Measurements from ENCODE around the gene PACSIN2. TPM values are rescaled to one million over a fixed set of nuclear protein-coding genes. Genes with fewer than 3 reads are reported as not detected.
"Not testable (repeated sequence)": the region's sequence is repeated elsewhere in the genome, so short reads cannot be mapped to it uniquely, and the experiment has no call there.

The PACSIN2 gene
- polyA plus RNA-seq, 2 of the 4 experiments (the other 2 are of a cell fraction): 60.3 to 94.0 TPM

DNA sequence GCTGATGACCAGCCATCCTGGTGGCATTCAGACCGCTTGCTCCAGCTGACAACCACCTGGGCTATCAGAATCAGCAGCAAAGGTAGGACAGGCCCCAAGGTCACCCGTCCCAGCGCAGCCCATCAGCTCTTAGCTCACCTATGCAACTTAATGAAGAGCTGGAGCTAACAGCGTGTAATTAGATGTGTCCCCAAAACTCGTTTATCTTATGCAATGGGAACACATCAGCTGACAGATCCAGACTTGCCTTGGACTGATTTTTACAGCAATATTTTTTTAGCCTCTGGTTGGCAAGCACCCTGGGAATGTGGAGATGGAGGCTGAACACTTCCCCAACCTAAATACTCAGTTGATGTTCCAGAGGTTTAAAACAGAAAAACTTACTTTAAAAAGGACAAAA lies 76.0 kb downstream of the PACSIN2 start:
- TF ChIP-seq FOSB (CRISPR knock-in tag; IDR thresholded peaks at IDR 0.05) (no peak), RNF2 (IDR thresholded peaks at IDR 0.05; ENCODE audit: borderline replicate concordance, low read depth) (no peak), CHD2 (IDR thresholded peaks at IDR 0.05; ENCODE audit: low read length, partially characterized antibody) (no peak)
- POLR2A ChIA-PET: interaction anchor here (1.2 kb wide), 1 partner anchor 17 kb away, joined by 3 read pairs; no protein-coding TSS in a partner anchor
- DNase-seq (ENCODE audit: low read depth in 1 of 2, low spot score in 1 of 2): no peak
- CTCF ChIA-PET: interaction anchor here (0.9 to 2.1 kb wide), 6 partner anchors 9 to 95 kb away, joined by 3 to 6 read pairs (median 4); no protein-coding TSS in a partner anchor
- Histone ChIP-seq H3K9me3 (no peaks in the 10 kb centered on the region), H3K27ac (peak overlapping the region; percentile 84 to 92), H3K4me2 (peak overlapping the region; percentile 83), H3K4me1 (peaks cover 75% of the 10 kb centered on the region), H3K4me3 (no peak overlapping the region)
- no peak for ATAC-seq
- WGBS (ENCODE audit: missing lambda C conversion rate): 86% methylated on average over 4 of the region's 5 CpGs
- no peak for FAIRE-seq

DNA sequence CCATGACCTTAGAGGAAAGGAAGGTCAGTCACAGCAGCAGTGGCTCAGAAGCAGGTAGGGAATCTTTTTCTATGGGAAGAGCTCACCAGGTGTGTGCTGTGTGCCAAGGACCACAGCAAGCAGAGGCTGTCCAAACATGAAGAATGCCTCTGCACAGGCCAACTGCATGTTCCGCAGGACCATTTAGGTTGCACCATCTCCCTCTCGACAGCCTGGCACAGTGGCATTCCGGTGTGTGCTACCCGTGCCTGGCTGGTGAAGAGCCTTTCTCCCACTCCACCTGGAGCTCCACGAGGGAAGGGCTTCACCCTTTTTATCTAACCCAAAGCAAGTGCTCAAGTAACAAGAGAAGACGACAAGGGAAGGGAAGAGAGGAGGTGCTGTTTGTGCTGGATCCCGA lies 76.5 kb downstream of the PACSIN2 start:
- ATAC-seq (no peak), FAIRE-seq (no peak), DNase-seq (ENCODE audit: low read depth in 1 of 2, low spot score in 1 of 2) (no peak)
- Histone ChIP-seq H3K4me2 (peak overlapping the region; percentile 83), H3K4me3 (no peak overlapping the region), H3K27ac (peak overlapping the region; percentile 84 to 92), H3K9me3 (no peaks in the 10 kb centered on the region), H3K4me1 (peaks cover 79% of the 10 kb centered on the region)
- TF ChIP-seq FOSL2 (IDR thresholded peaks at IDR 0.05) (no peak), FOSL2 (CRISPR knock-in tag; IDR thresholded peaks at IDR 0.05) (no peak), ZC3H11A (IDR thresholded peaks at IDR 0.05) (no peak), CHD2 (IDR thresholded peaks at IDR 0.05; ENCODE audit: low read length, partially characterized antibody) (no peak), NPAS2 (CRISPR knock-in tag; IDR thresholded peaks at IDR 0.05; ENCODE audit: borderline replicate concordance) (no peak), HOXA7 (CRISPR knock-in tag; IDR thresholded peaks at IDR 0.05) (no peak), HOXB13 (CRISPR knock-in tag; IDR thresholded peaks at IDR 0.05; ENCODE audit: low read depth) (no peak), CBX8 (IDR thresholded peaks at IDR 0.05) (no peak), HDAC2 (IDR thresholded peaks at IDR 0.05) (no peak)
- 77% methylated on average over 7 of the region's 7 CpGs for WGBS (ENCODE audit: missing lambda C conversion rate)
- POLR2A ChIA-PET: no interaction called here
- CTCF ChIA-PET: interaction anchor here (0.9 to 2.1 kb wide), 6 partner anchors 8 to 95 kb away, joined by 3 to 6 read pairs (median 4); no protein-coding TSS in a partner anchor

DNA sequence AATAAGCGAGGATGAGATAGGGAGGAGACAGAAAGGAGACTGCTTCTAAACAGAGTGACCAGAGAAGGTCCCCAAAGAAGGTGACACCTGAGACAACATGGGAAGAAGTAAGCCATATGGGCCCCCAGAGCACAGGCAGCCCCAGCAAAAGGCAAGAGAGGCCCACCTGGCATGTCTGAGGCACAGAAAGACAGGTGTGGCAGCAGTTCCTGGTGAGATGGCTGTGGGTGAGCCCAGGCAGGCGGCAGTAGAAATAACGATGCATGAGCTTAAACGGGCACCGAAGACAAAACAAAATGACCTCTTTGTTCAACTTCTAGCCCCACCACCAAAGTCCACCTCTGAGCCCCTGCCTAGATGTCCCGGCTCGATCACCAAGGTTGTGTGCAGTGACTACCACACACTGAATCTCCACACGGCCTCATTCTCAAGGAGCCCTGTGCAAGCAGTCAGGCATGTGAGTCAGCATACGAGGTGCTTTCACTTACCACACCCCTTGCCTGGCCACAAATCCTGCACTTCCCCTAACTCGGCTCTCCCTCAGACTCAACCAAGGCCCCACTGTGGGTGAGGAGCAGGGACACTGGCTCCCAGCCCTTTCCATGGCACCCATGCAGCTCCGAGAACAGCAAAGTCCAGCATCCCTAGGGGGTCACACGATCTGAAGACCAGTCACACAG lies 77.6 kb downstream of the PACSIN2 start:
- Histone ChIP-seq H3K27ac (peak overlapping the region; percentile 84 to 92), H3K4me3 (no peak overlapping the region), H3K9me3 (no peaks in the 10 kb centered on the region), H3K4me1 (peaks cover 86% of the 10 kb centered on the region), H3K4me2 (peak overlapping the region; percentile 83)
- no peak for FAIRE-seq
- ChIA-PET CTCF (interaction anchor here (1.2 kb wide), 1 partner anchor 153 kb away, joined by 3 read pairs; no protein-coding TSS in a partner anchor), POLR2A (no interaction called here)
- peak; percentile 57 to 71 for DNase-seq (ENCODE audit: low read depth in 1 of 2, low spot score in 1 of 2)
- peak; percentile 62 to 69 for ATAC-seq
- 33% methylated on average over 9 of the region's 12 CpGs for WGBS (ENCODE audit: missing lambda C conversion rate)
- TF ChIP-seq, protein P1, sequence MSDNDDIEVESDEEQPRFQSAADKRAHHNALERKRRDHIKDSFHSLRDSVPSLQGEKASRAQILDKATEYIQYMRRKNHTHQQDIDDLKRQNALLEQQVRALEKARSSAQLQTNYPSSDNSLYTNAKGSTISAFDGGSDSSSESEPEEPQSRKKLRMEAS (IDR thresholded peaks at IDR 0.05): peak; percentile 49
- TF ChIP-seq FOSL2 (IDR thresholded peaks at IDR 0.05) (no peak), FOSL2 (CRISPR knock-in tag; IDR thresholded peaks at IDR 0.05) (peak; percentile 36), MAFK (IDR thresholded peaks at IDR 0.05; ENCODE audit: partially characterized antibody) (peak; percentile 20), SREBF2 (IDR thresholded peaks at IDR 0.05) (no peak)

DNA sequence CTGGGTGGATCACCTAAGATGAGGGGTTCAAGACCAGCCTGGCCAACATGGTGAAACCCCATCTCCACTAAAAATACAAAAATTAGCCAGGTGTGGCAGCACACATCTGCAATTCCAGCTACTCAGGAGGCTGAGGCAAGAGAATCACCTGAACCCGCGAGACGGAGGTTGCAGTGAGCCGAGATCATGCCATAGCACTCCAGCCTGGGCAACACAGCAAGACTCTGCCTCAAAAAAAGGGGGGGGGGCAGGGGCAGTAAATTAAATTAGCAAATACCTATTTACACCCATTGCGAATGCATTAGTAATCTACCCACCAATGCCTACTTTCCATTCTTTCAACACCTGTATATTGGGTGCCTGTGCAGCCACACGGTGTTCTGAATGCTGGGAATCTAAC lies 78.3 kb downstream of the PACSIN2 start:
- FAIRE-seq; H3K4me3 ChIP-seq; DNase-seq (ENCODE audit: low read depth in 1 of 2, low spot score in 1 of 2); POLR2A ChIA-PET; H3K9me3 ChIP-seq; ATAC-seq: not testable (repeated sequence)
- peaks cover 90% of the 10 kb centered on the region for H3K4me1 ChIP-seq
- 97% methylated on average over 6 of the region's 6 CpGs for WGBS (ENCODE audit: missing lambda C conversion rate)
- H3K4me2 ChIP-seq: peak overlapping the region; percentile 83
- CTCF ChIA-PET: interaction anchor here (1.2 kb wide), 1 partner anchor 153 kb away, joined by 3 read pairs; no protein-coding TSS in a partner anchor
- peak overlapping the region; percentile 84 to 92 for H3K27ac ChIP-seq

DNA sequence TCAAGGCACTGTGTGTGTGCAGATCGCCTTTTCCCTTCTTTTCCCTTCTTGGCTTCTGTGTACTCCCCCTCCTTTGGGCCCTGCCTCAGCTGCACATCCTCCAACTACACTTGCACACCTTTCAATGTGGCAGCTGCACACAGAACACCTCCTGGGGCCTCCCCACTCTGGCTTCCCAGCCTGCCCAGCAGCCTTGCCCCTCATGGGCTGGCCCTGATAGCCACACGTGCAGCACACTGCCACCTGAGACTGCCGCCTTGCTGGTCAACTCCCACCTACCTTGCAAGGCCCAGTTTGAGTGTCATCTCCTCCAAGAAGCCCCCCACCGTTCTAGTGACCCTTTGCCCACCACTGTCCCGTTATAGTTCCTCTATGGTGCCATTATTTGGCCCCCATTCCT lies 80.6 kb downstream of the PACSIN2 start:
- CTCF ChIA-PET: interaction anchor here (1.3 kb wide), 1 partner anchor 12 kb away, joined by 3 read pairs; no protein-coding TSS in a partner anchor
- Histone ChIP-seq H3K4me1 (peaks cover 94% of the 10 kb centered on the region), H3K27ac (peak overlapping the region; percentile 79 to 86), H3K4me2 (peak overlapping the region; percentile 73), H3K9me3 (no peaks in the 10 kb centered on the region), H3K4me3 (no peak overlapping the region)
- POLR2A ChIA-PET: interaction anchor here (1.0 kb wide), 1 partner anchor 12 kb away, joined by 3 read pairs; no protein-coding TSS in a partner anchor
- 76% methylated on average over 5 of the region's 5 CpGs for WGBS (ENCODE audit: missing lambda C conversion rate)
- ATAC-seq: peak in 1 of 2 experiments; percentile 11; a peak in 3 of 6 replicates
- FAIRE-seq: no peak
- TF ChIP-seq JUNB (IDR thresholded peaks at IDR 0.05) (no peak), MAFK (IDR thresholded peaks at IDR 0.05; ENCODE audit: partially characterized antibody) (no peak), HOXB13 (CRISPR knock-in tag; IDR thresholded peaks at IDR 0.05; ENCODE audit: low read depth) (no peak), EHF (CRISPR knock-in tag; IDR thresholded peaks at IDR 0.05) (no peak), HOXA7 (CRISPR knock-in tag; IDR thresholded peaks at IDR 0.05) (no peak), FOXS1 (CRISPR knock-in tag; IDR thresholded peaks at IDR 0.05) (no peak), HOXB5 (CRISPR knock-in tag; IDR thresholded peaks at IDR 0.05) (no peak), CHD2 (IDR thresholded peaks at IDR 0.05; ENCODE audit: low read length, partially characterized antibody) (no peak), FOSL2 (IDR thresholded peaks at IDR 0.05) (no peak), FOSL2 (CRISPR knock-in tag; IDR thresholded peaks at IDR 0.05) (no peak), TFCP2L1 (CRISPR knock-in tag; IDR thresholded peaks at IDR 0.05) (no peak), NR3C1 (IDR thresholded peaks at IDR 0.05) (no peak)
- TF ChIP-seq, protein P2, sequence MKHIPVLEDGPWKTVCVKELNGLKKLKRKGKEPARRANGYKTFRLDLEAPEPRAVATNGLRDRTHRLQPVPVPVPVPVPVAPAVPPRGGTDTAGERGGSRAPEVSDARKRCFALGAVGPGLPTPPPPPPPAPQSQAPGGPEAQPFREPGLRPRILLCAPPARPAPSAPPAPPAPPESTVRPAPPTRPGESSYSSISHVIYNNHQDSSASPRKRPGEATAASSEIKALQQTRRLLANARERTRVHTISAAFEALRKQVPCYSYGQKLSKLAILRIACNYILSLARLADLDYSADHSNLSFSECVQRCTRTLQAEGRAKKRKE (CRISPR knock-in tag; IDR thresholded peaks at IDR 0.05; ENCODE audit: low read depth): no peak
- TF ChIP-seq, protein P3, sequence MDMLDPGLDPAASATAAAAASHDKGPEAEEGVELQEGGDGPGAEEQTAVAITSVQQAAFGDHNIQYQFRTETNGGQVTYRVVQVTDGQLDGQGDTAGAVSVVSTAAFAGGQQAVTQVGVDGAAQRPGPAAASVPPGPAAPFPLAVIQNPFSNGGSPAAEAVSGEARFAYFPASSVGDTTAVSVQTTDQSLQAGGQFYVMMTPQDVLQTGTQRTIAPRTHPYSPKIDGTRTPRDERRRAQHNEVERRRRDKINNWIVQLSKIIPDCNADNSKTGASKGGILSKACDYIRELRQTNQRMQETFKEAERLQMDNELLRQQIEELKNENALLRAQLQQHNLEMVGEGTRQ (IDR thresholded peaks at IDR 0.05): no peak
- DNase-seq (ENCODE audit: low read depth in 1 of 2, low spot score in 1 of 2): no peak

Data from A549 (cell line).